Osteocyte (in vitro differentiated cells): ENCODE measurements around the gene ATF7. TPM values are rescaled to one million over a fixed set of nuclear protein-coding genes. Genes with fewer than 3 reads are reported as not detected.

ENCODE experiments used
- DNase-seq: peaks from one replicate; pipeline ENCODE4 v3.0.0; 2021; ENCODE audit warnings: mixed read lengths; ENCODE audit not compliant: unreplicated experiment; ENCODE audit errors: extremely low spot score
- H3K27ac Mint-ChIP-seq: one replicate; pipeline ENCODE4 v1.8.0; 2021; ENCODE audit warnings: mild to moderate bottlenecking, mixed read lengths; ENCODE audit not compliant: unreplicated experiment
- H3K27me3 Mint-ChIP-seq: one replicate; pipeline ENCODE4 v1.8.0; 2021; ENCODE audit warnings: mixed read lengths; ENCODE audit not compliant: unreplicated experiment
- H3K36me3 Mint-ChIP-seq: one replicate; pipeline ENCODE4 v1.8.0; 2021; ENCODE audit warnings: mixed read lengths; ENCODE audit not compliant: unreplicated experiment
- H3K4me1 Mint-ChIP-seq: one replicate; pipeline ENCODE4 v1.8.0; 2021; ENCODE audit warnings: mixed read lengths; ENCODE audit not compliant: unreplicated experiment
- H3K4me3 Mint-ChIP-seq: one replicate; pipeline ENCODE4 v1.8.0; 2021; ENCODE audit warnings: mild to moderate bottlenecking, moderate library complexity, mixed read lengths; ENCODE audit not compliant: unreplicated experiment
- H3K9me3 Mint-ChIP-seq: one replicate; pipeline ENCODE4 v1.8.0; 2021; ENCODE audit warnings: mixed read lengths; ENCODE audit not compliant: unreplicated experiment
- CTCF ChIP-seq: fragments of 200-600 bp; sonication (generic); IDR thresholded peaks from 2 replicates; pipeline ENCODE4 v1.5.0; 2021; ENCODE audit warnings: antibody characterized with exemption, mild to moderate bottlenecking, moderate library complexity
- total RNA-seq: library from RNA; stranded (reverse); gene quantifications from 2 replicates; pipeline ENCODE4 v1.2.1, GENCODE V29; 2021

Gene ATF7
- total RNA-seq, 1 donor from 2014 or later: 50.0 TPM

DNA sequence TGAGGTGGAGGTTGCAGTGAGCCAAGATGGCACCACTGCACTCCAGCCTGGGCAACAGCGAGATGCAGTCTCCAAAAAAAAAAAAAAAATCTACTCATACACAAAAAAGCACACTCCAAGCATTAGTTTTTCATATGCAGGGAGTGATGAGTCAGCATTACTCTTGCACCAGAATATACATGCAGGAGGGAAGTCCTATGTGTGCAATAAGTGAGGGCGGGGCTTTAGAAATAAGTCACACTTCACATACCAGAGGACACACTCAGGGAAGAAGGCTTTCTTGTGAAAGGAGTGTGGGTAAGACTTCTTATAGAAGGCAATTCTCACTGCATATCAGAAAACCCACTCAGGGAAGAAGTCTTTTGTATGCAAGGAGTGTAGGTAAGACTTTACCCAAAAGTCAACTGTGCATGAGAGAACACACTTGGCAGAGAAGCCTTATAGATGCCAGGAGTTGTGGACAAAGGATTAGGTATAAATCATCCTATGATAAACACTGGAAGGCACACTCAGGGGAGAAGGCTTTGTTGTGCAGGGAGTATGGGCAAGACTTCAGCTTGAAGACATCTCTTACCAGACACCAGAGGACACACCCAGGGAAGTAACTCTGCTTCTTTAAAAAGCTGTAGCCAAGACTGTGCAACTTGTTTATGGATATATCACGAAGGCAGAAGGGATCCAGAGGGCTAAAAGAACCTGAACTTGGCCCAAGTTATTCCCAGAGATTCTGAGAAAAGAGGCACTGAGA lies 50.5 kb downstream of the ATF7 start:
- DNase-seq: no peak
- Mint-ChIP-seq H3K27me3 (no peaks in the 10 kb centered on the region), H3K4me3 (no peak overlapping the region), H3K27ac (peak overlapping the region; percentile 38), H3K36me3 (peaks cover 16% of the 10 kb centered on the region), H3K9me3 (no peaks in the 10 kb centered on the region), H3K4me1 (peaks cover 7% of the 10 kb centered on the region)
- TF ChIP-seq CTCF: no peak

- Mint-ChIP-seq H3K9me3 (no peaks in the 10 kb centered on the region), H3K4me3 (no peak overlapping the region), H3K36me3 (peaks cover 17% of the 10 kb centered on the region), H3K4me1 (peaks cover 29% of the 10 kb centered on the region), H3K27me3 (no peaks in the 10 kb centered on the region), H3K27ac (no peak overlapping the region)
- no peak for DNase-seq
- TF ChIP-seq CTCF: no peak
These were observed 53.9 kb downstream of the ATF7 start for GRCh38 chr12:53572134-53572758.

GRCh38 chr12:53571295-53571694 lies 54.9 kb downstream of the ATF7 start:
- peaks cover 9% of the 10 kb centered on the region for H3K36me3 Mint-ChIP-seq
- DNase-seq: no peak
- H3K4me3 Mint-ChIP-seq: no peak overlapping the region
- peaks cover 29% of the 10 kb centered on the region for H3K4me1 Mint-ChIP-seq
- H3K27me3 Mint-ChIP-seq: no peaks in the 10 kb centered on the region
- H3K9me3 Mint-ChIP-seq: no peaks in the 10 kb centered on the region
- no peak for TF ChIP-seq CTCF
- no peak overlapping the region for H3K27ac Mint-ChIP-seq

GRCh38 chr12:53568809-53569557 lies 57.2 kb downstream of the ATF7 start:
- Mint-ChIP-seq H3K27me3 (no peaks in the 10 kb centered on the region), H3K4me3 (no peak overlapping the region), H3K9me3 (no peaks in the 10 kb centered on the region), H3K36me3 (peaks cover 10% of the 10 kb centered on the region), H3K4me1 (peaks cover 22% of the 10 kb centered on the region), H3K27ac (peak overlapping the region; percentile 71)
- DNase-seq: no peak
- TF ChIP-seq CTCF: no peak
